ENCODE results near the gene CCDC92. TPM values are rescaled to one million over a fixed set of nuclear protein-coding genes. Genes with fewer than 3 reads are reported as not detected.

CCDC92 gene
- total and polyA plus RNA-seq, 2 of the 8 experiments (the other 6 are each of a cell fraction or from before 2014, with no cell fraction given), result 0.43 to 0.51 TPM

GRCh38 chr12:124006846-124007713 lies 34.4 kb upstream of the CCDC92 start:
- H3K36me3 ChIP-seq (ENCODE audit: control insufficient read depth in 2 of 4, insufficient read depth in 4 of 4, low read length in 3 of 4), result peaks cover 0 to 6% (median 2%) of the 10 kb centered on the region in 4 experiments; a peak in 3 of 8 replicates
- no peak overlapping the region for H2BK15ac ChIP-seq (ENCODE audit: low read length)
- no peak overlapping the region for H4K5ac ChIP-seq (ENCODE audit: insufficient read length, low read depth, low read length)
- ChIA-PET POLR2A (ENCODE audit: partially characterized antibody) (interaction anchor here (0.7 kb wide), 1 partner anchor 133 kb away, joined by 4 read pairs; no protein-coding TSS in a partner anchor), CTCF (ENCODE audit: partially characterized antibody) (interaction anchor here (0.5 to 1.9 kb wide), 5 partner anchors 9 to 802 kb away, joined by 3 to 6 read pairs (median 3); no protein-coding TSS in a partner anchor)
- H3K4me2 ChIP-seq (ENCODE audit: insufficient read depth in 1 of 2, low read depth in 2 of 2, low read length in 2 of 2), result no peak overlapping the region
- peaks cover 3 to 13% of the 10 kb centered on the region in 2 experiments for H4K20me1 ChIP-seq (replicated peaks in 1 of 2; ENCODE audit: control insufficient read depth in 1 of 2, insufficient read depth in 2 of 2, low read length in 2 of 2)
- no peak overlapping the region for H3K56ac ChIP-seq (replicated peaks; ENCODE audit: insufficient read length, low read depth, low read length)
- no peak overlapping the region for H3K27ac ChIP-seq (ENCODE audit: low read depth, low read length)
- H3K79me1 ChIP-seq (ENCODE audit: low read depth, low read length), result no peaks in the 10 kb centered on the region; the same call in 1 of the 2 replicates
- 85% methylated on average over 14 of the region's 14 CpGs; no CpG with 5 or more reads in 1 of the 2 experiments for WGBS, 2 experiments (ENCODE audit: extremely low coverage in 1 of 2, insufficient coverage in 1 of 2, insufficient read length in 1 of 2, insufficient replicate concordance in 2 of 2, low coverage in 1 of 2, low lambda C conversion rate in 2 of 2, missing lambda C conversion rate in 1 of 2)
- H3K9ac ChIP-seq (replicated peaks in 1 of 4; ENCODE audit: extremely low read depth in 1 of 4, low read depth in 3 of 4, low read length in 3 of 4), result no peak overlapping the region
- H3K14ac ChIP-seq (ENCODE audit: insufficient read length), result no peak overlapping the region
- no peak overlapping the region for H2BK12ac ChIP-seq (ENCODE audit: low read depth, low read length)
- H3K9me3 ChIP-seq (ENCODE audit: insufficient read depth in 2 of 2, low read depth in 1 of 2, low read length in 1 of 2), result no peaks in the 10 kb centered on the region
- no peaks in the 10 kb centered on the region for H3K23me2 ChIP-seq (ENCODE audit: low read depth, low read length)
- no peak overlapping the region for H2BK120ac ChIP-seq (replicated peaks; ENCODE audit: low read depth, low read length)
- no peak overlapping the region for H4K91ac ChIP-seq (replicated peaks; ENCODE audit: insufficient read length, low read length)
- no peak overlapping the region for H2AK5ac ChIP-seq (ENCODE audit: low read depth, low read length)
- H2BK20ac ChIP-seq (ENCODE audit: low read length), result no peak overlapping the region
- DNase-seq (ENCODE audit: low read depth in 1 of 2, low spot score in 2 of 2), result no peak
- H3K27me3 ChIP-seq (replicated peaks in 1 of 4; ENCODE audit: control insufficient read depth in 3 of 4, extremely low read depth in 1 of 4, insufficient read depth in 3 of 4, low read length in 3 of 4), result no peaks in the 10 kb centered on the region
- no peak for FAIRE-seq
- H3K18ac ChIP-seq (ENCODE audit: extremely low read depth, low read length), result no peak overlapping the region
- H2AFZ ChIP-seq (ENCODE audit: low read length), result no peak overlapping the region
- no peak overlapping the region for H2BK5ac ChIP-seq (ENCODE audit: low read depth, low read length)
- H3K79me2 ChIP-seq (ENCODE audit: control insufficient read depth in 1 of 2, insufficient read depth in 2 of 2, low read length in 2 of 2), result no peaks in the 10 kb centered on the region
- TF ChIP-seq NRF1 (IDR thresholded peaks at IDR 0.05; ENCODE audit: low read depth, low read length), result no peak
- no peak overlapping the region for H3K4ac ChIP-seq (replicated peaks; ENCODE audit: insufficient read length, low read depth, low read length)
- H4K8ac ChIP-seq (ENCODE audit: extremely low read depth, insufficient read depth, low read length), result no peak overlapping the region; the same call in 1 of the 2 replicates
- H3K4me1 ChIP-seq (replicated peaks in 1 of 4; ENCODE audit: control insufficient read depth in 3 of 4, insufficient read depth in 4 of 4, low read length in 3 of 4), result no peaks in the 10 kb centered on the region
- H3K4me3 ChIP-seq (ENCODE audit: extremely low read depth in 1 of 4, insufficient read depth in 2 of 4, low read depth in 3 of 4, low read length in 4 of 4), result no peak overlapping the region
- H3K23ac ChIP-seq (ENCODE audit: insufficient read length), result no peak overlapping the region
